ENCODE results near the gene GLP1R. TPM values are rescaled to one million over a fixed set of nuclear protein-coding genes. Genes with fewer than 3 reads are reported as not detected.

The GLP1R gene
- total RNA-seq, 1 experiment from 2014 or later: 1.8 TPM

DNA sequence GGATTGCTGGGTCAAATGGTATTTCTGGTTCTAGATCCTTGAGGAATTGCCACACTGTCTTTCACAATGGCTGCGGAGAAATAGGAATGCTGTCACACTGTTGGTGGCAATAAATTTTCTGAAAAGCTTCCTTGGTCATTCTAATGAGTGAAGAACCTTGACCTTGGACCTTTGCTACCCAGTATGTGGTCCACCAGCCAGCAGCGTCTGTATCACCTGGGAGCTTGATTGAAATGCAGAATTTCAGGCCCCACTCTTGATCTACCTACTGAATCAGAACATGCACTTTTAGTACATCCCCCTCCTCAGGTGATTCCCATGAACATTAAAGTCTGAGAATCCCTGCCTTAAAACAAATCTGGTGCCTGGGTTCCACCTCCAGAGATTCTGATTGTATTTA lies 27.5 kb upstream of the GLP1R start:
- Mint-ChIP-seq H3K9me3 (no peaks in the 10 kb centered on the region), H3K27ac (no peak overlapping the region), H3K4me3 (no peak overlapping the region), H3K4me1 (no peaks in the 10 kb centered on the region; the same call in 1 of the 2 replicates), H3K36me3 (no peaks in the 10 kb centered on the region), H3K27me3 (ENCODE audit: low read depth) (no peaks in the 10 kb centered on the region; the same call in 1 of the 2 replicates)
- peak; percentile 59 for ATAC-seq
- TF ChIP-seq FOXK1 (CRISPR knock-in tag; IDR thresholded peaks at IDR 0.05) (no peak), NFATC4 (CRISPR knock-in tag; IDR thresholded peaks at IDR 0.05) (no peak), ZNF263 (CRISPR knock-in tag; IDR thresholded peaks at IDR 0.05; ENCODE audit: low read depth) (no peak), JAZF1 (CRISPR knock-in tag; IDR thresholded peaks at IDR 0.05) (no peak), ZNF671 (CRISPR knock-in tag; IDR thresholded peaks at IDR 0.05) (no peak), ZNF121 (CRISPR knock-in tag; IDR thresholded peaks at IDR 0.05) (no peak), ATF1 (CRISPR knock-in tag; IDR thresholded peaks at IDR 0.05) (no peak), FOXP1 (CRISPR knock-in tag; IDR thresholded peaks at IDR 0.05; ENCODE audit: borderline replicate concordance) (no peak), SP1 (CRISPR knock-in tag; conservative IDR thresholded peaks at IDR 0.05) (no peak), ZNF423 (CRISPR knock-in tag; IDR thresholded peaks at IDR 0.05) (no peak), CREM (CRISPR knock-in tag; IDR thresholded peaks at IDR 0.05) (no peak)
- TF ChIP-seq, protein P1, sequence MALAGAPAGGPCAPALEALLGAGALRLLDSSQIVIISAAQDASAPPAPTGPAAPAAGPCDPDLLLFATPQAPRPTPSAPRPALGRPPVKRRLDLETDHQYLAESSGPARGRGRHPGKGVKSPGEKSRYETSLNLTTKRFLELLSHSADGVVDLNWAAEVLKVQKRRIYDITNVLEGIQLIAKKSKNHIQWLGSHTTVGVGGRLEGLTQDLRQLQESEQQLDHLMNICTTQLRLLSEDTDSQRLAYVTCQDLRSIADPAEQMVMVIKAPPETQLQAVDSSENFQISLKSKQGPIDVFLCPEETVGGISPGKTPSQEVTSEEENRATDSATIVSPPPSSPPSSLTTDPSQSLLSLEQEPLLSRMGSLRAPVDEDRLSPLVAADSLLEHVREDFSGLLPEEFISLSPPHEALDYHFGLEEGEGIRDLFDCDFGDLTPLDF (CRISPR knock-in tag; IDR thresholded peaks at IDR 0.05): no peak
- TF ChIP-seq, protein P2, sequence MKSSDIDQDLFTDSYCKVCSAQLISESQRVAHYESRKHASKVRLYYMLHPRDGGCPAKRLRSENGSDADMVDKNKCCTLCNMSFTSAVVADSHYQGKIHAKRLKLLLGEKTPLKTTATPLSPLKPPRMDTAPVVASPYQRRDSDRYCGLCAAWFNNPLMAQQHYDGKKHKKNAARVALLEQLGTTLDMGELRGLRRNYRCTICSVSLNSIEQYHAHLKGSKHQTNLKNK (CRISPR knock-in tag; IDR thresholded peaks at IDR 0.05): no peak
- TF ChIP-seq, protein P3, sequence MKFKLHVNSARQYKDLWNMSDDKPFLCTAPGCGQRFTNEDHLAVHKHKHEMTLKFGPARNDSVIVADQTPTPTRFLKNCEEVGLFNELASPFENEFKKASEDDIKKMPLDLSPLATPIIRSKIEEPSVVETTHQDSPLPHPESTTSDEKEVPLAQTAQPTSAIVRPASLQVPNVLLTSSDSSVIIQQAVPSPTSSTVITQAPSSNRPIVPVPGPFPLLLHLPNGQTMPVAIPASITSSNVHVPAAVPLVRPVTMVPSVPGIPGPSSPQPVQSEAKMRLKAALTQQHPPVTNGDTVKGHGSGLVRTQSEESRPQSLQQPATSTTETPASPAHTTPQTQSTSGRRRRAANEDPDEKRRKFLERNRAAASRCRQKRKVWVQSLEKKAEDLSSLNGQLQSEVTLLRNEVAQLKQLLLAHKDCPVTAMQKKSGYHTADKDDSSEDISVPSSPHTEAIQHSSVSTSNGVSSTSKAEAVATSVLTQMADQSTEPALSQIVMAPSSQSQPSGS (CRISPR knock-in tag; IDR thresholded peaks at IDR 0.05; ENCODE audit: borderline replicate concordance, low read depth): no peak
- TF ChIP-seq, protein P4, sequence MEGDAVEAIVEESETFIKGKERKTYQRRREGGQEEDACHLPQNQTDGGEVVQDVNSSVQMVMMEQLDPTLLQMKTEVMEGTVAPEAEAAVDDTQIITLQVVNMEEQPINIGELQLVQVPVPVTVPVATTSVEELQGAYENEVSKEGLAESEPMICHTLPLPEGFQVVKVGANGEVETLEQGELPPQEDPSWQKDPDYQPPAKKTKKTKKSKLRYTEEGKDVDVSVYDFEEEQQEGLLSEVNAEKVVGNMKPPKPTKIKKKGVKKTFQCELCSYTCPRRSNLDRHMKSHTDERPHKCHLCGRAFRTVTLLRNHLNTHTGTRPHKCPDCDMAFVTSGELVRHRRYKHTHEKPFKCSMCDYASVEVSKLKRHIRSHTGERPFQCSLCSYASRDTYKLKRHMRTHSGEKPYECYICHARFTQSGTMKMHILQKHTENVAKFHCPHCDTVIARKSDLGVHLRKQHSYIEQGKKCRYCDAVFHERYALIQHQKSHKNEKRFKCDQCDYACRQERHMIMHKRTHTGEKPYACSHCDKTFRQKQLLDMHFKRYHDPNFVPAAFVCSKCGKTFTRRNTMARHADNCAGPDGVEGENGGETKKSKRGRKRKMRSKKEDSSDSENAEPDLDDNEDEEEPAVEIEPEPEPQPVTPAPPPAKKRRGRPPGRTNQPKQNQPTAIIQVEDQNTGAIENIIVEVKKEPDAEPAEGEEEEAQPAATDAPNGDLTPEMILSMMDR (IDR thresholded peaks at IDR 0.05): no peak
- TF ChIP-seq, protein P5, sequence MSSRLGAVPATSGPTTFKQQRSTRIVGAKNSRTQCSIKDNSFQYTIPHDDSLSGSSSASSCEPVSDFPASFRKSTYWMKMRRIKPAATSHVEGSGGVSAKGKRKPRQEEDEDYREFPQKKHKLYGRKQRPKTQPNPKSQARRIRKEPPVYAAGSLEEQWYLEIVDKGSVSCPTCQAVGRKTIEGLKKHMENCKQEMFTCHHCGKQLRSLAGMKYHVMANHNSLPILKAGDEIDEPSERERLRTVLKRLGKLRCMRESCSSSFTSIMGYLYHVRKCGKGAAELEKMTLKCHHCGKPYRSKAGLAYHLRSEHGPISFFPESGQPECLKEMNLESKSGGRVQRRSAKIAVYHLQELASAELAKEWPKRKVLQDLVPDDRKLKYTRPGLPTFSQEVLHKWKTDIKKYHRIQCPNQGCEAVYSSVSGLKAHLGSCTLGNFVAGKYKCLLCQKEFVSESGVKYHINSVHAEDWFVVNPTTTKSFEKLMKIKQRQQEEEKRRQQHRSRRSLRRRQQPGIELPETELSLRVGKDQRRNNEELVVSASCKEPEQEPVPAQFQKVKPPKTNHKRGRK (CRISPR knock-in tag; IDR thresholded peaks at IDR 0.05; ENCODE audit: borderline replicate concordance): no peak
- TF ChIP-seq, protein P6, sequence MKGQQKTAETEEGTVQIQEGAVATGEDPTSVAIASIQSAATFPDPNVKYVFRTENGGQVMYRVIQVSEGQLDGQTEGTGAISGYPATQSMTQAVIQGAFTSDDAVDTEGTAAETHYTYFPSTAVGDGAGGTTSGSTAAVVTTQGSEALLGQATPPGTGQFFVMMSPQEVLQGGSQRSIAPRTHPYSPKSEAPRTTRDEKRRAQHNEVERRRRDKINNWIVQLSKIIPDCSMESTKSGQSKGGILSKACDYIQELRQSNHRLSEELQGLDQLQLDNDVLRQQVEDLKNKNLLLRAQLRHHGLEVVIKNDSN (CRISPR knock-in tag; IDR thresholded peaks at IDR 0.05): no peak
- TF ChIP-seq, protein P7, sequence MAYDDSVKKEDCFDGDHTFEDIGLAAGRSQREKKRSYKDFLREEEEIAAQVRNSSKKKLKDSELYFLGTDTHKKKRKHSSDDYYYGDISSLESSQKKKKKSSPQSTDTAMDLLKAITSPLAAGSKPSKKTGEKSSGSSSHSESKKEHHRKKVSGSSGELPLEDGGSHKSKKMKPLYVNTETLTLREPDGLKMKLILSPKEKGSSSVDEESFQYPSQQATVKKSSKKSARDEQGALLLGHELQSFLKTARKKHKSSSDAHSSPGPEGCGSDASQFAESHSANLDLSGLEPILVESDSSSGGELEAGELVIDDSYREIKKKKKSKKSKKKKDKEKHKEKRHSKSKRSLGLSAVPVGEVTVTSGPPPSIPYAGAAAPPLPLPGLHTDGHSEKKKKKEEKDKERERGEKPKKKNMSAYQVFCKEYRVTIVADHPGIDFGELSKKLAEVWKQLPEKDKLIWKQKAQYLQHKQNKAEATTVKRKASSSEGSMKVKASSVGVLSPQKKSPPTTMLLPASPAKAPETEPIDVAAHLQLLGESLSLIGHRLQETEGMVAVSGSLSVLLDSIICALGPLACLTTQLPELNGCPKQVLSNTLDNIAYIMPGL (CRISPR knock-in tag; IDR thresholded peaks at IDR 0.05): no peak
- ChIA-PET CTCF (interaction anchor here (1.2 to 1.8 kb wide), 5 partner anchors 9 to 81 kb away, joined by 3 to 9 read pairs (median 5); no protein-coding TSS in a partner anchor), POLR2A (no interaction called here)
- DNase-seq (ENCODE audit: low spot score): no peak

Data from WTC11 (cell line).